Activated CD4-positive, alpha-beta T cell treated with anti-CD3 and anti-CD28 coated beads, Interleukin-2, amount 10 ng/mL, durations not matched to agents 24 days and 14 days (primary cell): ENCODE data around the gene TANGO2. TPM values are rescaled to one million over a fixed set of nuclear protein-coding genes. Genes with fewer than 3 reads are reported as not detected.

ENCODE experiments used
- DNase-seq: peaks from one replicate; pipeline ENCODE4 v3.0.0; 2022
- H3K27ac Mint-ChIP-seq: one replicate; pipeline ENCODE4 v1.8.0; 2022; ENCODE audit warnings: mild to moderate bottlenecking, mixed read lengths
- H3K27me3 Mint-ChIP-seq: one replicate; pipeline ENCODE4 v1.8.0; 2022; ENCODE audit warnings: mixed read lengths
- H3K36me3 Mint-ChIP-seq: one replicate; pipeline ENCODE4 v1.8.0; 2022; ENCODE audit warnings: low read depth, mild to moderate bottlenecking, mixed read lengths
- H3K4me1 Mint-ChIP-seq: one replicate; pipeline ENCODE4 v1.8.0; 2021; ENCODE audit warnings: mixed read lengths
- H3K4me3 Mint-ChIP-seq: one replicate; pipeline ENCODE4 v1.8.0; 2022; ENCODE audit warnings: mild to moderate bottlenecking, moderate library complexity, mixed read lengths
- H3K9me3 Mint-ChIP-seq: one replicate; pipeline ENCODE4 v1.8.0; 2021; ENCODE audit warnings: mixed read lengths
- intact Hi-C: fragments of 100-400 bp; cut with micrococcal nuclease; formaldehyde crosslinking; loops from one replicate; pipeline ENCODE4 v1.15.1; 2023
- total RNA-seq: library from RNA; stranded (reverse); gene quantifications from 2 replicates; pipeline ENCODE4 v1.2.3, GENCODE V29; 2022

The TANGO2 gene
- total RNA-seq, 1 donor from 2014 or later, result 31.5 TPM

- no peaks in the 10 kb centered on the region for H3K4me1 Mint-ChIP-seq
- intact Hi-C loops, result no loop called here
Measured at GRCh38 chr22:19988331-19988808, 32.5 kb upstream of the TANGO2 start.

GRCh38 chr22:19988965-19989724, 31.8 kb upstream of the TANGO2 start:
- no peaks in the 10 kb centered on the region for H3K9me3 Mint-ChIP-seq
- H3K4me1 Mint-ChIP-seq, result no peaks in the 10 kb centered on the region
- H3K36me3 Mint-ChIP-seq, result no peaks in the 10 kb centered on the region
- no peak for DNase-seq
- intact Hi-C loops, result no loop called here
- no peak overlapping the region for H3K4me3 Mint-ChIP-seq
- H3K27me3 Mint-ChIP-seq, result peaks cover 3% of the 10 kb centered on the region
- no peak overlapping the region for H3K27ac Mint-ChIP-seq

More at GRCh38 chr22:19988331-19988808, 32.5 kb upstream of the TANGO2 start:
- no peak overlapping the region for H3K4me3 Mint-ChIP-seq
- peaks cover 3% of the 10 kb centered on the region for H3K27me3 Mint-ChIP-seq
- DNase-seq, result no peak
- H3K9me3 Mint-ChIP-seq, result no peaks in the 10 kb centered on the region
- no peak overlapping the region for H3K27ac Mint-ChIP-seq
- H3K36me3 Mint-ChIP-seq, result no peaks in the 10 kb centered on the region

DNA sequence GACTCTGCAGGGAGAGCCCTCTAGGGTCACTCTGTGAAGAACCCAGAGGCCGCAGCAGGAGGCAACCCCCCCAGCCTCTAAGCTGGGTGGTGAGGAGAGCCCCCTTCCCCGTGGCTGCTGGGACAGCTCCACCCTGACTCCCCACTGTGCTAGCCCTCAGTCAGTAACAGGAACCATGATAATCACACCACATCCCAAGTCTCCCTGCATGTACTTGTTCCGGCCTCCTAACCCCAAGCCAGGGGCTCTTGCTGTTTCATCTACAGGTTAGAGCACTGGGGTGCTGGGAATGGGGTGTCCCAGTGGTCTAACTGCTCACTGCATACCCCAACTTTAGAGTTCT, 31.2 kb upstream of the TANGO2 start:
- no peaks in the 10 kb centered on the region for H3K36me3 Mint-ChIP-seq
- intact Hi-C loops, result no loop called here
- no peak overlapping the region for H3K4me3 Mint-ChIP-seq
- peaks cover 3% of the 10 kb centered on the region for H3K27me3 Mint-ChIP-seq
- H3K27ac Mint-ChIP-seq, result no peak overlapping the region
- H3K9me3 Mint-ChIP-seq, result no peaks in the 10 kb centered on the region
- no peaks in the 10 kb centered on the region for H3K4me1 Mint-ChIP-seq
- DNase-seq, result no peak

DNA sequence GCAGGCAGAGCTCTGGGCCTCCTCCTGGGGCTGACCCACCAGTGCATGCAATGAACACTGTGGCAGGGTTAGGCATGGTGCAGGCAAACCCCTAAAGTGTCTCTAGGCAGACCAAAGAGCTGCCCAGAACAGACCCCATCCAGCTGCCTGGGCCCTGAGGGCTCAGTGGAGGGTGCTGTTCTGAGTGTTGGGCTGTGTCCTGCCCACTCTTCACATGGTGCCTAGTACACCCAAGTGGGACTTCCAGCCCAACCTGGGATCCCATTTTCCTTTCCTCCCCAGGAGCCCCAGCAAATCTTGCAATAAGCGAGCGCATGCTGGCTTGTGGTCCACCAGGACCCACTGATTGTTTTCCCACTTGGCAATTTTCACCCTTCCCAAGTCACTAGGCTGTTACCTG, 30.7 kb upstream of the TANGO2 start:
- Mint-ChIP-seq H3K4me3 (no peak overlapping the region), H3K36me3 (no peaks in the 10 kb centered on the region), H3K4me1 (no peaks in the 10 kb centered on the region), H3K9me3 (no peaks in the 10 kb centered on the region), H3K27ac (no peak overlapping the region), H3K27me3 (peaks cover 3% of the 10 kb centered on the region)
- no peak for DNase-seq
- intact Hi-C loops, result no loop called here

DNA sequence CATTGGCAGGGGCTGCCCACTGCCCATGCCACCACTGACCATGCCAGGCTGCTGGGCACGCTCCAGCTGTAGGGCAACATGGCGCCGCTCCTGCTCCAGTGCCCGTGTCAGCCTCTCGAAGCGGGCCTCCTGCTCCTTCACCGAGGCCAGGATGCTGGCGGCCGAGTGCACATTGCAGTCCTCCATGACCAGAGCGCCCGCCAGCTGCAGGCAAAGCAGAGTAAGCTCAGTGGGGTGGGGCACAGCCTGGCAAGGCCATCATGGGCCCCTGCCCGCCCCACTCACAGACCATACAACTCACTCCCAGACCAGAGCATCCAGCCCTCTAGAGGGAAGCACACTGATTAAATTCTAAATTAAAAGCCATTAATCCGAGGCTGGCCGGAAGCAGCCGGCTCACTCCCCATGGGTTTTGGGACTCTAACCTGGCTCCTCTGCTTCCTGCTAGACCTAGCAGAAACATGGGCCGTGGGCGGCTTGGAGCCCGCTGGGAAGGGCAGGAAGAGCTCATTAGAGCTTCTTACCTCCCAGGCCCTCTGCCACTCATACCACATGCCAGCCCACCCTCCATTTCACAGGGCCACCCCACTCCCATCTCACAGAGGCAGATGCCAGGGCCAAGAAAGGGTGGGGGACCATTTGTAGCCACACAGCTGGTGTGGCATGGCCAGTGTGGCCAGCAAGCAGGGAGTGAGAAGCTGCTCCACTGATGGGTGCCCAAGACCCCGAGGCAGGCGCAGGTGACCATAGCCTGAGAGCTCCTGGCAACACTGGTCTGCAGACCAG, 30.1 kb upstream of the TANGO2 start:
- DNase-seq, result no peak
- H3K9me3 Mint-ChIP-seq, result no peaks in the 10 kb centered on the region
- H3K4me3 Mint-ChIP-seq, result no peak overlapping the region
- no peaks in the 10 kb centered on the region for H3K4me1 Mint-ChIP-seq
- no peaks in the 10 kb centered on the region for H3K36me3 Mint-ChIP-seq
- intact Hi-C loops, result no loop called here
- H3K27ac Mint-ChIP-seq, result no peak overlapping the region
- H3K27me3 Mint-ChIP-seq, result no peaks in the 10 kb centered on the region

- H3K4me1 Mint-ChIP-seq, result no peaks in the 10 kb centered on the region
- no peak for DNase-seq
- intact Hi-C loops, result no loop called here
- H3K36me3 Mint-ChIP-seq, result no peaks in the 10 kb centered on the region
- H3K9me3 Mint-ChIP-seq, result no peaks in the 10 kb centered on the region
- no peak overlapping the region for H3K27ac Mint-ChIP-seq
- H3K4me3 Mint-ChIP-seq, result no peak overlapping the region
- H3K27me3 Mint-ChIP-seq, result no peaks in the 10 kb centered on the region
Measured at GRCh38 chr22:19991395-19991644, 29.6 kb upstream of the TANGO2 start.

GRCh38 chr22:19991645-19992451, 29.1 kb upstream of the TANGO2 start:
- Mint-ChIP-seq H3K27ac (no peak overlapping the region), H3K4me1 (no peaks in the 10 kb centered on the region), H3K9me3 (no peaks in the 10 kb centered on the region), H3K4me3 (no peak overlapping the region), H3K27me3 (no peaks in the 10 kb centered on the region), H3K36me3 (no peaks in the 10 kb centered on the region)
- intact Hi-C loops, result no loop called here
- DNase-seq, result no peak

- Mint-ChIP-seq H3K27ac (no peak overlapping the region), H3K27me3 (no peaks in the 10 kb centered on the region), H3K9me3 (no peaks in the 10 kb centered on the region), H3K36me3 (no peaks in the 10 kb centered on the region), H3K4me3 (no peak overlapping the region), H3K4me1 (no peaks in the 10 kb centered on the region)
- intact Hi-C loops, result no loop called here
- no peak for DNase-seq
Measured at GRCh38 chr22:19992481-19992911, 28.4 kb upstream of the TANGO2 start.

GRCh38 chr22:19992921-19993355, 28.0 kb upstream of the TANGO2 start:
- intact Hi-C loops, result no loop called here
- DNase-seq, result no peak
- no peaks in the 10 kb centered on the region for H3K9me3 Mint-ChIP-seq
- no peaks in the 10 kb centered on the region for H3K4me1 Mint-ChIP-seq
- H3K4me3 Mint-ChIP-seq, result no peak overlapping the region
- H3K36me3 Mint-ChIP-seq, result no peaks in the 10 kb centered on the region
- H3K27me3 Mint-ChIP-seq, result no peaks in the 10 kb centered on the region
- no peak overlapping the region for H3K27ac Mint-ChIP-seq

- H3K36me3 Mint-ChIP-seq, result no peaks in the 10 kb centered on the region
- no peaks in the 10 kb centered on the region for H3K9me3 Mint-ChIP-seq
- H3K4me1 Mint-ChIP-seq, result no peaks in the 10 kb centered on the region
- intact Hi-C loops, result no loop called here
- DNase-seq, result no peak
- H3K4me3 Mint-ChIP-seq, result no peak overlapping the region
- H3K27ac Mint-ChIP-seq, result no peak overlapping the region
- H3K27me3 Mint-ChIP-seq, result no peaks in the 10 kb centered on the region
Measured at GRCh38 chr22:19993926-19994325, 27.0 kb upstream of the TANGO2 start.

DNA sequence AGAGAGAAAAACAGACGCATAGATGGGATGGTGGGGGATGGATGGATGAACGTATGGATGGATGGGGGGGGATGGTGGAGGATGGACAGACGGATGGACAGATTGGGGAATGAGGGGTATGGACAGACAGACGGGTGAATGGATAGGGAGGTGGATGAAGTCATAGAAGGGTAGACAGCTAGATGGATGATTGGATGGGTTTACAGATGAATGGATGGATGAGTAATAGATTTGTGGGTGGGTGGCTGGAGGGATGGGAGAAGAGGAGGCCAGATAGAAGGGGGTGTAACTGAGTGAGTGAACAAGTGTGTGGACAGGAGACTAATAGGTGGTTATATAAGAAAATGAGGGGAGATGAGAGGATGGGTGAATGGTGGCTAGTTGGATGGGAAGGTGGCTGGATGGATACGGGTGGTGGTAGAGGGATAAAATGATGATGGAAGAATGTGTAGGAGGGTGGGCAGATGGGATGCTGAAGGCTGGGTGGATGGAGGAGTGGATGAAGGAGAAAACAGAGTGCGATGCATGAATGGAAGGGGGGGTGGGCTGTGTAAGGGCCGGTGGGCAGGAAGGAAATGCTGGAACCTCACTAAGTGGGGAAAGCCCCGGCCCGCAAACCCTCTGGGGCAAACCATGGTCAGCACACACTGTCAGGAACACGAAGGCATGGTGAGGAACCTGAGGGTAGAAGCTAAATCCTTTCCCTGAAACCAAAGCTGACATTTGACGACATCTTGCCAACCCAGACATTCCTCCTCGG, 25.9 kb upstream of the TANGO2 start:
- Mint-ChIP-seq H3K36me3 (no peaks in the 10 kb centered on the region), H3K9me3 (no peaks in the 10 kb centered on the region), H3K27ac (no peak overlapping the region), H3K27me3 (no peaks in the 10 kb centered on the region), H3K4me1 (no peaks in the 10 kb centered on the region), H3K4me3 (no peak overlapping the region)
- intact Hi-C loops, result no loop called here
- DNase-seq, result no peak

GRCh38 chr22:19995611-19996339, 25.1 kb upstream of the TANGO2 start:
- Mint-ChIP-seq H3K4me1 (no peaks in the 10 kb centered on the region), H3K36me3 (no peaks in the 10 kb centered on the region), H3K27ac (no peak overlapping the region), H3K4me3 (no peak overlapping the region), H3K9me3 (no peaks in the 10 kb centered on the region), H3K27me3 (no peaks in the 10 kb centered on the region)
- intact Hi-C loops, result no loop called here
- no peak for DNase-seq

DNA sequence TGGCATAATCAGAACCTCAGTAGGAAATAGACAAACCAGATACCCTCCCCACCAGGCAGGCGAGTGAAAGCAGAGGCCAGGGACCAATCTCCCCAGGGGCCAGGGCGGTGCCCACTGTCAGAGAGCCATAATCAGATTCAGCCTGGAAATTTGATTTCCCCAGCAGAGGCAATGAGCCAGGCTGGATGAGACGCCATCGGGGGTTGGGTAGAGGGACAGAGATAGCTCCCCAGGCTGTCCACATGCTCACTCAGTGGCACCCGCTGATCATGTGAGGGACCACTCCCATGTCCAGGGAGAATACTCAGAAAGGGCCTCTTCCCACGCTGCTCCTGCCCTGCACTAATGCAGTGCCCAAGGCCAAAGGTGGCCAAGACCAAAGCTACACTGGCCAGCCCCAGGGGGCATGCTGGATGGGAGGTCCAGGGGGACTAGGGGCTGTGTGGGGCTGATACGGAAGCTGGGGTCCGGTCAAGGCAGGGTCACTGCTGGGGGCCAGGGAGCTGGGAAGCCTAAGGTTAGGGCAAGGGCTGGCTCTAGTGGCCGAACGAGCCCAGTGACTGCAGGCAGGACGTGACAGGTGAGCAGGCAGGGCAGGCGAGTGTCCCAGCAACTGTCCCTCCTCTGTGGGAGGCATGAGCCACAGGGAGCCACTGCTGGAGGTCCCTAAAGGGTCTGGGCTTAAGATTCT, 24.1 kb upstream of the TANGO2 start:
- no peak overlapping the region for H3K27ac Mint-ChIP-seq
- H3K36me3 Mint-ChIP-seq, result no peaks in the 10 kb centered on the region
- no peaks in the 10 kb centered on the region for H3K4me1 Mint-ChIP-seq
- H3K4me3 Mint-ChIP-seq, result no peak overlapping the region
- DNase-seq, result no peak
- H3K27me3 Mint-ChIP-seq, result peaks cover 3% of the 10 kb centered on the region
- no peaks in the 10 kb centered on the region for H3K9me3 Mint-ChIP-seq
- intact Hi-C loops, result no loop called here
